Measurements from ENCODE around the gene RAPGEFL1.

- TF ChIP-seq CTCF (IDR thresholded peaks at IDR 0.05) (no peak), POLR2AphosphoS5 (IDR thresholded peaks at IDR 0.05) (no peak), POLR2A (IDR thresholded peaks at IDR 0.05) (no peak), EP300 (IDR thresholded peaks at IDR 0.05) (no peak)
Observed at GRCh38 chr17:40130352-40131042, 46.8 kb upstream of the RAPGEFL1 start.
